ENCODE measurements around the gene CLRN1. TPM values are rescaled to one million over a fixed set of nuclear protein-coding genes. Genes with fewer than 3 reads are reported as not detected.

CLRN1 gene
- total and polyA plus RNA-seq, 10 donors = not detected

- Histone ChIP-seq H3K36me3 (no peaks in the 10 kb centered on the region), H3K4me1 (no peaks in the 10 kb centered on the region), H3K27ac (no peak overlapping the region), H3K4me3 (no peak overlapping the region), H3K27me3 (replicated peaks in 1 of 7) (no peaks in the 10 kb centered on the region), H3K9me3 (no peaks in the 10 kb centered on the region)
- TF ChIP-seq POLR2A (IDR thresholded peaks at IDR 0.05) (no peak), CTCF (IDR thresholded peaks at IDR 0.05 in 8 of 11, conservative IDR thresholded peaks at IDR 0.05 in 3 of 11) (no peak), POLR2AphosphoS5 (IDR thresholded peaks at IDR 0.05) (no peak)
- 87 to 92% (median 91%) methylated on average over 5 of the region's 5 CpGs for WGBS, 5 donors
- no peak for DNase-seq
- intact Hi-C loops (cut with DNase I; ENCODE audit: low total_unique reads) = no loop called here
These were observed 36.9 kb upstream of the CLRN1 start for GRCh38 chr3:151009430-151009829.

- H3K4me3 ChIP-seq = no peak overlapping the region
- H3K27ac ChIP-seq = no peak overlapping the region
- H3K36me3 ChIP-seq = no peaks in the 10 kb centered on the region
- intact Hi-C loops (cut with DNase I; ENCODE audit: low total_unique reads) = no loop called here
- TF ChIP-seq POLR2AphosphoS5 (IDR thresholded peaks at IDR 0.05) (no peak), CTCF (IDR thresholded peaks at IDR 0.05 in 8 of 11, conservative IDR thresholded peaks at IDR 0.05 in 3 of 11) (no peak), POLR2A (IDR thresholded peaks at IDR 0.05) (no peak)
- H3K4me1 ChIP-seq = no peaks in the 10 kb centered on the region
- 43 to 80% (median 54%) methylated on average over 2 of the region's 2 CpGs for WGBS, 5 donors
- no peaks in the 10 kb centered on the region for H3K9me3 ChIP-seq
- DNase-seq = no peak
- H3K27me3 ChIP-seq (replicated peaks in 1 of 7) = no peaks in the 10 kb centered on the region
These were observed 36.2 kb upstream of the CLRN1 start for GRCh38 chr3:151008699-151009098.

GRCh38 chr3:151003768-151004134 lies 31.2 kb upstream of the CLRN1 start:
- Histone ChIP-seq H3K4me1 (no peaks in the 10 kb centered on the region), H3K9me3 (no peaks in the 10 kb centered on the region), H3K27me3 (replicated peaks in 1 of 7) (no peaks in the 10 kb centered on the region), H3K36me3 (no peaks in the 10 kb centered on the region), H3K27ac (no peak overlapping the region), H3K4me3 (no peak overlapping the region)
- TF ChIP-seq POLR2AphosphoS5 (IDR thresholded peaks at IDR 0.05) (no peak), POLR2A (IDR thresholded peaks at IDR 0.05) (no peak), CTCF (IDR thresholded peaks at IDR 0.05 in 8 of 11, conservative IDR thresholded peaks at IDR 0.05 in 3 of 11) (no peak)
- intact Hi-C loops (cut with DNase I; ENCODE audit: low total_unique reads) = no loop called here
- 66 to 82% (median 75%) methylated on average over 2 of the region's 2 CpGs for WGBS, 5 donors
- no peak for DNase-seq

- H3K9me3 ChIP-seq = no peaks in the 10 kb centered on the region
- H3K27me3 ChIP-seq (replicated peaks in 1 of 7) = no peaks in the 10 kb centered on the region
- TF ChIP-seq POLR2A (IDR thresholded peaks at IDR 0.05) (no peak), CTCF (IDR thresholded peaks at IDR 0.05 in 8 of 11, conservative IDR thresholded peaks at IDR 0.05 in 3 of 11) (no peak), POLR2AphosphoS5 (IDR thresholded peaks at IDR 0.05) (no peak)
- H3K4me1 ChIP-seq = no peaks in the 10 kb centered on the region
- intact Hi-C loops (cut with DNase I; ENCODE audit: low total_unique reads) = no loop called here
- DNase-seq = no peak
- H3K27ac ChIP-seq = no peak overlapping the region
- H3K36me3 ChIP-seq = no peaks in the 10 kb centered on the region
- WGBS, 5 donors = 74 to 83% (median 80%) methylated on average over 6 of the region's 6 CpGs
- no peak overlapping the region for H3K4me3 ChIP-seq
These were observed 30.7 kb upstream of the CLRN1 start for GRCh38 chr3:151003029-151003767.
